HG02642 (cell line): ENCODE data around the gene CYSLTR2.
"Not testable (repeated sequence)": the region's sequence is repeated elsewhere in the genome, so short reads cannot be mapped to it uniquely, and the experiment has no call there.

Experiments
- ATAC-seq: cut with Tn5 transposase; IDR thresholded peaks from one replicate; pipeline ENCODE4 v1.9.1; 2021; ENCODE audit warnings: mild to moderate bottlenecking; ENCODE audit not compliant: unreplicated experiment, poor library complexity

CYSLTR2 gene

DNA sequence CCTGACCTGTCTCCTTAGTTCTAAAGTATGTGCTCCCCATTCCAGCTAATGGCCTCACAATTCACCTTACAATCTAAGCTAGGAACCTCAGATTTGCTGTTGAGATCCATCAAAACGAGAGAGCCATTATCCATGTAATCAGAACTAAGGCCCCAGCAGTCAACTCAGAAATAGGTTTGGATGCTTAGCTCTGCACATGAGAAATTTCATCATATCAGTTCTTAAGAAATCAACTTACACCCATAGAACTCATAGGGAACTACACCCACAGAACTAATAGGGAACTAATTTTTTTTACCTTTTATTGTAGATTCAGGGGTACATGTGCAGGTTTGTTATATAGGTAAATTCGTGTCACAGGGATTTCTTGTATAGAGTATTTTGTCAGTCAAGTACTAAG is 28.7 kb downstream of the CYSLTR2 start:
- no peak for ATAC-seq

DNA sequence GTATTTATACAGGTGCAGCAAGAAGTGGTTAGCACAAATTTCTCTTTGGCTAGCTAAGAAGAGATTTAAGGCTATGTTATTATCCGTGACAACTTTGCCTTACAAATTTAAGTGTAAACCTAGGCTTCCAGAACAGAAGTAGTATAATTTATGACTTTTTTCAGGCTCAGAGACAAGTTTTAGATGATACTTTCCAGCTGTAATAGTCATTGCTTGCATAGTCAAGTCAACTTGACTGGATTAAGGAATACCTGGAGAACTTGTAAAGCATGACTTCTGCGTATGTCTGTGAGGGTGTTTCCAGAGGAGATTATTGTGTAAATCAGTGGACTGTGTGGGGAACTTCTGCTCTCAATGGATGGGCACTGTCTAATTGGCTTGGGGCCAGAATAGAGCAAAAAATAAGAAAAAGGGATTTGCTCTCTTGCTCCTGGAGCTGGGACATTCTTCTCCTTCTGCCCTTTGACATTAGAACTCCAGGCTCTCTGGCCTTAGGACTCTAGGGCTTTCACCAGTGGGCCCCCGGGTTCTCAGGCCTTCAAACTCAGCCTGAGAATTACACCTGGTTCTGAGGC is 33.0 kb downstream of the CYSLTR2 start:
- no peak for ATAC-seq

DNA sequence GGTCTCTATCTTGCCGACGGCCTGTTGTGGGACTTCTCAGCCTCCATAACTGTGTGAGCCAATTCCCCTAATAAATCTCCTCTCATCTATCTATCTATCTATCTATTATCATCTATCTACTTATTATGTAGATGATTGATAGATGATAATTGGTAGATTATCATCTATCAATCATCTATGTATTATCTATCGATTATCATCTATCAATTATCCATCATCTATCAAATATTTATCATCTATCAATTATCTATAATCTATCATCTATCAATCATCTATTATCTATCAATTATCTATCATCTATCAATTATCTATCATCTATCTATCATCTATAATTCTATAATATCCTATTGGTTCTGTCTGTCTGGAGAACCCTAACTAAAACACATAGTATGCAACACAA is 33.5 kb downstream of the CYSLTR2 start:
- no peak for ATAC-seq

DNA sequence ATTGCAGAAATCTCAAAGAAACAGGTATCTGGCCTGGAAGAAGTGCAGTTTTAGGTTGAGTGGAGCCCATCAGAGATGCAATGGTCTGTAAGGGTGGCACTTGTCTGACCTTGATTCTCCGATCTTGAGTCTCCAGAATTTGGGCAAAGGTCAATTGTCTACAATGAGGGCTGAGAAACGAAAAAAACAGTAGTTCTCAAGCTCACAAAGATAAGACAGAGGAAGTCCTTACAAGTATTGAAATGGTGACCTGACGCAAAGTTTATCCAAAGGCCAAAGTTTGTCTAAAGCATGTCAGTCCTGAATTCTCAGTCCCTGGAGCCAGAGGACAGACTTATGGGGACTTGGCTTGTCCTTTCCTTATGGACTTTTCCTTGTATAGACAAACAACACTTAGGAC is 40.3 kb downstream of the CYSLTR2 start:
- ATAC-seq, result no peak

DNA sequence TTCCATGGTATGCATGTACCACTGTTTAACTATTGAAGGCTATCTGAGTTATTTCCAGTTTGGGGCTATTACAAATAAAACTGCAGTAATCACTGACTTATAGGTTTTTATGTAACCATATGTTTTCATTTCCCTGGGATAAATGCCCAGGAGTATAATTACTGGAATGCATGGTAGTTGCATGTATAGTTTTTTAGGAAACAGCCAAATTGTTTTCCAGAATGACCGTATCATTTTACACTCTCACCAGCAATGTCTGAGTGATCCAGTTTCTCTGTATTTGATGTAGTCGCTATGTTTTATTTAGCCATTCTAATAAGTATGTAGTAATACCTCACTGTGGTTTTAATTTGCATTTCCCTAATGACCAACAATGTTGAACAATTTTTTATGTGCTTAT is 42.0 kb downstream of the CYSLTR2 start:
- no peak for ATAC-seq

DNA sequence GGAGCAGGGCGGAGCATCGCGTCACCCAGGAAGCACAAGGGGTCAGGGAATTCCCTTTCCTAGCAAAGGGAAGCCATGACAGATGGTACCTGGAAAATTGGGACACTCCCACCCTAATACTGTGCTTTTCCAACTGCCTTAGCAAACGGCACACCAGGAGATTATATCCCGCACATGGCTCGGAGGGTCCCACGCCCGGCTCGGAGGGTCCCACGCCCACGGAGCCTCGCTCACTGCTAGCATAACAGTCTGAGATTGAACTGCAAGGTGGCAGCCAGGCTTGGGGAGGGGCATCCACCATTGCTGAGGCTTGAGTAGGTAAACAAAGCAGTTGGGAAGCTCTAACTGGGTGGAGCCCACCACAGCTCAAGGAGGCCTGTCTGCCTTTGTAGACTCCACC is 42.9 kb downstream of the CYSLTR2 start:
- ATAC-seq, result not testable (repeated sequence)

DNA sequence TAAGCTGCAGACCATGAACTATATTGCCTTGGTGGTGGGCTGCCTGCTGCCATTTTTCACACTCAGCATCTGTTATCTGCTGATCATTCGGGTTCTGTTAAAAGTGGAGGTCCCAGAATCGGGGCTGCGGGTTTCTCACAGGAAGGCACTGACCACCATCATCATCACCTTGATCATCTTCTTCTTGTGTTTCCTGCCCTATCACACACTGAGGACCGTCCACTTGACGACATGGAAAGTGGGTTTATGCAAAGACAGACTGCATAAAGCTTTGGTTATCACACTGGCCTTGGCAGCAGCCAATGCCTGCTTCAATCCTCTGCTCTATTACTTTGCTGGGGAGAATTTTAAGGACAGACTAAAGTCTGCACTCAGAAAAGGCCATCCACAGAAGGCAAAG is 53.7 kb downstream of the CYSLTR2 start:
- no peak for ATAC-seq

DNA sequence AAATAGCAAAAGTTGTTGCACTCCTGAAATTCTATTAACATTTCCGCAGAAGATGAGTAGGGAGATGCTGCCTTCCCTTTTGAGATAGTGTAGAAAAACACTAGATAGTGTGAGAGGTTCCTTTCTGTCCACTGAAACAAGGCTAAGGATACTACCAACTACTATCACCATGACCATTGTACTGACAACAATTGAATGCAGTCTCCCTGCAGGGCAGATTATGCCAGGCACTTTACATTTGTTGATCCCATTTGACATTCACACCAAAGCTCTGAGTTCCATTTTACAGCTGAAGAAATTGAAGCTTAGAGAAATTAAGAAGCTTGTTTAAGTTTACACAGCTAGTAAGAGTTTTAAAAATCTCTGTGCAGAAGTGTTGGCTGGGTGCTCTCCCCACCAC is 55.0 kb downstream of the CYSLTR2 start:
- ATAC-seq, result no peak

DNA sequence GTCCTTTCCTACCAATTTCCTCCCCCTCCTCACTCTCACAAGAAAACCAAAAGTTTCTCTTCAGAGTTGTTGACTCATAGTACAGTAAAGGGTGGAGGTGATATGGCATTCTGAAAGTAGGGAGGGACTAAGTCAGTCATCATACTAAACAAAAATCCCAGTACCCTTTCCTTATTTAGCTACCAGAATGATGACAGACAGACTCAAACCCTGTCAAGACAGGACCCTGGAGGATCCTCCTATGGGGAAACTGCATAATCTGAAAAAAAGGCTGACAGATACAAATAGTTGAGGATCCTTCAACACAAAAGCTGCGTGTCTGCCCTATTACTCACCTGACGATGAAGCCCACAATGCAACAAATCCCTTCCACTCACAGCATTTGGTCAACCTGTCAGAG is 55.5 kb downstream of the CYSLTR2 start:
- no peak for ATAC-seq

DNA sequence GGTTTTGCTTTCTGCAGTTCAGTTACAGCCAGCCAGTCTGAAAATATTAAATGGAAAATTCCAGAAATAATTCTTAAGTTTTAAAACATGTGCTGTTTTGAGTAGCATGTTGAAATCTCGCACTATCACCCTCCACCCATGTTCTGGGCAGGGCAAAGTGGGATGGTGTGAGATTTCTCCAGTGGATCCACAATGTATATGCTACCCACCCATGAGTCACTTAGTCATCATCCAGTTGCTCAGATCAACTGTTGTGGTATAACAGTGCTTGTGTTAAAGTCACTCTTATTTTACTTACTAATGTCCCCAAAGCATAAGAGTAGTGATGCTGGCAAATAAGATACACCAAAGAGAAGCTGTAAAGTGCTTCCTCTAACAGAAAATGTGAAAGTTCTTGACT is 56.4 kb downstream of the CYSLTR2 start:
- ATAC-seq, result no peak

DNA sequence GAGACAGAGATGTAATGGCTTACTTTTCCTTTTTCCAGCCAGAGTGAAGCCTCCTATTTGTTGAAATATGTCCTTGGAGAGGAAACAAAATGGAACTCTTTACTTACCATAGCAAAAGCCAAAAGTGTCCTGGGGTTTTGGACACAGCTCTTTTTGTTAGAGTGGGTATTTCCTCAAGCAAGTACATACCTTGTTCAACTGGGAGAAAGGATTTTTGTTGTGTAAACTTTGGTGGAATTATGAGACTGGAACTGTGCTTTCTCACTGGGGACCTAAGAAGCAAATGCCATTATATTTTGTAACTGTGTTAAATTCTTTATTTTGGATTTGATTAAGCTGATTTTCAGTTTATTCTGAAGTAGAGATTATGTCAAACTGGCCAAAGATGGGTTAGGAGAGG is 58.4 kb downstream of the CYSLTR2 start:
- no peak for ATAC-seq

DNA sequence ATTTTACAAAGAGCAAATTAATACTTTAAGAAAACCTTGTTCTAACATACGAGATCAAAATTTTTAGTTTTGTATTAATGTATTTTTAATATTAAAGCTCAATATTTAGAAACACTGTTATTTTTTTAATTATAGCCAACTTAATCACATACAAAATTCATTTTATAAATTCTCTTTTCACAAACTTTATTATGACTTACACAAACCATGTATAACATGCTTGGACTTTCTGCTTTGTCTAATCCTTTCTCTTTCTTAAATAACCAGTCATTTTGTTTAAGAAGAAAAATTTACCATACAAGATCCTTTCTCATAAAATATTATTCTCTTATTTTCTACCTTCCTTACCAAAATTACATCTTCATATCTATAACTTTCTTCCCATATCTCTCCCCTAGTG is 62.2 kb downstream of the CYSLTR2 start:
- no peak for ATAC-seq

DNA sequence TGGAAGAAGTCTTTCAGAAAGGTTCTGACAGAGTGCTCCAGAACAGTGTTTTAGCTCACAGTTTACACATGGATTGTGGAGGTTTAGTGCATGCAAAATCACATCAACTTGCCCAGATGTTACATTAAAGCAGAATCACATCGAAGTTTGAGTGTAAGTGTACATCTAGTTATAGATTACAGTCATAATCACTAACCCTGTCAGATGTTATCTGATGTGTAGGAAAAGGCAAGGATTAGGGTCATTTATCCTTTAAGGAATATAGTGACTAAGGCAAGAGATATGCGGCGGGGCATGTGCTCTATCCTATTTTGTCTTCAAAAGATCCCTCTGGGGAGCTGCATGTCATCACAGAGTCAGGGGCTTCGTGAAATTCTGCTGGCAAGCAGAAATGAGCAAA is 66.9 kb downstream of the CYSLTR2 start:
- no peak for ATAC-seq

DNA sequence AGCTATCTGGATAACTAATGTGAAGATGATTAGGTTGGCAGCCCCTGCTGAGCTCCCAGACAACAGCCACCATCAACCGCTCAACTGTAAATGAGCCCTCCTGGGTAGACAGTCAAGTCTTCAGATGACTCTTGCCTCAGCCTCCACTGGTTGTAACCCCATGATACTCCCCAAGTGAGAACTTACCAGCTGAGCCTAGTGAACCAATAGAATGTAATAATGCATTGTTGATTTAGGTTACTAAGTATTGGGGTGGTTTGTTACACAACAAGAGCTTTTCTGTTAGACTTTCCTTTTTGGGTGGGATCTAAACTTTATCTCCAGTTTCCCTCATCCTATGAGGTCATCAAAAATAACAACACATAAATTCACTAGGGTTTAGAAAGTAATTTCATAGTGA is 69.4 kb downstream of the CYSLTR2 start:
- no peak for ATAC-seq

DNA sequence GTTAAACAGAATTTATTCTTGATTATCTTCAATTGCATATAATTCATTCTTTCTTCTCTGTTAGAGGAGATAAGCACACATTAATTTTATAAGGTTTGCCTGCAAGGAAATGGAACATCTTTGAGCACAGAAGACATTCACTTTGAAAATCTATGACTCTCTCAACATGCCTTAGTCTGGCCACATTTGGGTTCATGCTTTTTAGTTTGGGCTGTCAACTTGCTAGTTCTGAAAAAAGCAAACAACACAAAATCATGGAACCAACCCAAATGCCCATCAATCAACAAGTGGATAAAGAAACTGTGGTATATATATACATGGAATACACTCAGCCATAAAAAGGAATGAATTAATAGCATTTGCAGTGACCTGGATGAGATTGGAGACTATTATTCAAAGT is 71.5 kb downstream of the CYSLTR2 start:
- no peak for ATAC-seq

DNA sequence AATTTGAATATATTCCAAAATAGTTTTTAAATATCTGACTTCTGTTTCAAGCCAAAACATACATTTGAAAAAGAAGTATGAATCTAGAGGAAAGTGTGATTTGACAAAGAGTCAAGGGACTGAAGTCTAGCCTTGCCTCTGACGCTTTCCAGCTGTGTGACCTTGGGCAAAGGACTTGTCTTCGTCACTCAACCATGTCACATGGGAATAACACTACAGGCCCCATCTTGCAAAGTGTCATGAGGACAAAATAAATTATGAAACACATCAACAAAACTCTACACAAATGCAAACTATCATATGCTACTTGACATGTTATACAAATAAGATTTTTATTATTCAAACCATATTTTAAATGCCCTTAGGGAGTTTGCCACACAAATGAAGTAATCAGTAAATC is 73.0 kb downstream of the CYSLTR2 start:
- no peak for ATAC-seq

DNA sequence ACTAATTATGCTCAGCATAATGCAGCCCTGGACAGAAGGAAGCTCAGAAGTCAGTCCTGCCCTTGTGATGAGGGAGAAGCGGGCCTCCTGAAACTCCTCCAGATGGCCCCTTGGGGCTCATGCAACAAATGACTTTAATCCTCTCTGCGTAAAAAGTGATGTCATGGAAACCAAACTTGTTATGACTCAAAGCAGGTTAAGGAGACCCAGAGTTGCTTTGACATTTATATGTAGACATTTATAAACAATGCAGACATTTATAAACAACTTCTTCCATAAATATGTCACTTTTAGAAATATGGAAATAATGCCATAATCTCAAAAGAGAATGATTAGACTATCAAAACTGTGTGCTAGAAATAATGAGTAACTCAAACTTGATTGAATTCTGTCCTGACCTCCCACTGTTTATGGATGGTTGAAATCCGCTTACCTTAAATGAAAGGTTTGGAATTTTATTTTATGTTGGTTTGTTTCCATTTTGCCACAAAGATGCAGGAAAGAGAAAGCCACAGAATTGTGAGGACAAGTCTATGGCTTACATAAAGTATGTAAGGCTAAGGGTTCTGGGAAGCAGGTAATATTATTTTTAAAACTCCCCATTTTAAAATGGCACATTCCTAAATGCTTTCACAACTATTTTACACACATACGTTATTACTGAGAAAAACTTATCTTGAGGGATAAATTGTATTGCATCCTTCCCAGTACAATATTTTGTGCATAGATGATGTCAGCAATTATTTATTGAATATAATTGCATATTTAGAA is 73.7 kb downstream of the CYSLTR2 start:
- no peak for ATAC-seq

DNA sequence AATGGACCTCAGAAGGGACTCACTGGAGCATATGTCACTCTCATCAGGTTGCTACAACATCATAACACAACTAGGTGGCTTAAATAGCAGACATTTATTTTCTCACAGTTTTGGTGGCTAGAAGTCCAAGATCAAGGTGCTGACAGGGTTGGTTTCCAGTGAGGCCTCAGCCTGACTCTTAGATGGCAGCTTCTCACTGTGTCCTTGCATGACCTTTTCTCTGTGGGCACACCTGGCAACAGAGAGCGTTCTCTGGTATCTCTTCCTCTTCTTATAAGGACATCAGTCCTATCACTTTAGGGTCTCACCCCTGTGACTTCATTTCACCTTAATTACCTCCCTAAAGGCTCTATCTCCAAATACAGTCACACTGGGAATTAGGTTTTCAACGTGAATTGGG is 74.5 kb downstream of the CYSLTR2 start:
- no peak for ATAC-seq

DNA sequence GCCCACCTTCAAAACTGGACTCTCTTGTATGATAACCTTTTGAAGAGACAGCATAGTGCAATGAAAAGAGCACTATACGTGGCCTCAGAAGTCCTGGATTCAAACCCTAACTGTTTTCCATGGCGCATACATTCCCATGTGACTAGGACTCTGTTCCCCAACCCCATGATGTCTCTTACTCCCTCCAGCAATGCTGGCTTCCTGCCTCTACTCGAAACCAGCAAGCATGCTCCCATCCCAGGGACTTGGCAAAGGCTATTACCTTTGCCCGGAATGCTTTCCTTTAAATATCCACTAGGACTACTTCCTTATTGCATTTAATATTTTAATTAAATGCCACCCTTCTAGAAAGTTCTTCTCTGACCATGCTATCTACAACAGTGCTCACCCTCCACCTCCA is 75.1 kb downstream of the CYSLTR2 start:
- ATAC-seq, result no peak

DNA sequence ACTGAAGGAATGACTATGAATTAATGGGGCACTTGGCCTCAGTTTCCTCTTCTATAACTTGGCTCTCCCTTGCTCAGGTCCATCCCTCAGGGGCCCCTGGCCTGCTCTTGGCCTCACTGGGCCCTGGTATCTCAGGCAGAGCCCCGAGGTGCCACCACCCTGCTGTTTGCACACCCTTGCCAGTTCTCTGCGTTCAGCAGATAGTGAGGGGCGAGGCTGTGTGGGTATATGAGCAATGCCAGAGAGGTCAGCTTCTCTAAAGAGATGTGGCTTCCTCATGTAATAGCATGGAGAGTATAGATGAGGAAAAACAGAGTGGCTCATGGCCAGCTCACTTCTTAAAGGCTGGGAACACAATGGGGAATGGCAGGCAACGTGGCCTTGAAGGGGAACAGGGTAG is 76.1 kb downstream of the CYSLTR2 start:
- no peak for ATAC-seq

DNA sequence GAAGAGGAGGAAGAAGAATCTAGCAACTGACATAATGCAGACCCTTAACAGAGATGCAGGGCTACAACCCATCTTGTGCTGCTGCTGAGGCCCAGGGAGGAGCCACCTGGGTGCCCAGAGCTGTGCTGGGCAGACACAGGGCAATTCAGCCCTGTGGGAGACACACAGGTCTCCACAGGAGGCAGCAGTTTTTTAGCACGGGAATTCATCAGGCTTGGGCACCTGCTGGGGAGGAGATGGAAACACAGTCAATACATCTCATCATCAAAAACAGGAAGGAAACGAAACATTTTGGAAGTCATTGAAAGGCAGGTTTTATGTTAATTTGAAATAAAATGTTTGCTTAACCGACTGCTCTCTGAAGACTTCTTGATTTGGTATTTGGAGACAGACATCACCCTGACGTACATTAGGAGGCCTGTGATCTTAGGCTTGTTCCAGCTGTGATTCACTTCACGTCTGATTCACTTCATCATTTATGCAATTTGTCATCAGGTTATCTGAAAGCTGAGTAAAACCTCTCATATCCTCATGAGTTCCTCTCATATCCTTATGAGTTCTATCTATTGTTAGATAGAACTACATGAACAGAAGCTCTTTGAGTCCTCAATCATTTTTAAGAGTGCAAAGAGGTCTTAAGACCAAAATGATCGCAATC is 77.4 kb downstream of the CYSLTR2 start:
- no peak for ATAC-seq
